MM.1S (cell line): ENCODE results near the gene PLCG1.

ENCODE experiments used
- DNase-seq: peaks from one replicate; pipeline ENCODE4 v3.0.0-alpha.2; 2015
- H2AFZ ChIP-seq: fragments of 300-600 bp; sonication (generic); 2 replicates; pipeline ENCODE4 v1.6.0; 2016; ENCODE audit warnings: antibody characterized with exemption, low read length
- H3F3A ChIP-seq: fragments of 300-600 bp; sonication (generic); 2 replicates; pipeline ENCODE4 v1.6.1; 2016; ENCODE audit warnings: mild to moderate bottlenecking, antibody characterized with exemption, low read length, moderate library complexity, mixed read lengths; ENCODE audit not compliant: insufficient read depth
- H3K27ac ChIP-seq: fragments of 300-600 bp; sonication (generic); 2 replicates; pipeline ENCODE4 v1.5.1; 2016; ENCODE audit warnings: mild to moderate bottlenecking, low read length
- H3K27me3 ChIP-seq: fragments of 300-600 bp; sonication (generic); replicated peaks from 2 replicates; pipeline ENCODE4 v1.6.0; 2016; ENCODE audit warnings: low read length; ENCODE audit not compliant: insufficient read depth
- H3K36me3 ChIP-seq: fragments of 300-600 bp; sonication (generic); replicated peaks from 2 replicates; pipeline ENCODE4 v1.6.1; 2016; ENCODE audit warnings: mild to moderate bottlenecking, low read length, mixed read lengths; ENCODE audit not compliant: insufficient read depth
- H3K4me1 ChIP-seq: fragments of 300-600 bp; sonication (generic); 2 replicates; pipeline ENCODE4 v1.6.1; 2016; ENCODE audit warnings: low read length, mixed read lengths
- H3K4me2 ChIP-seq: fragments of 300-600 bp; sonication (generic); 2 replicates; pipeline ENCODE4 v1.6.0; 2016; ENCODE audit warnings: low read depth, low read length
- H3K4me3 ChIP-seq: fragments of 300-600 bp; sonication (generic); 2 replicates; pipeline ENCODE4 v1.5.1; 2016; ENCODE audit warnings: low read length, mixed read lengths
- H3K79me2 ChIP-seq: fragments of 300-600 bp; sonication (generic); 2 replicates; pipeline ENCODE4 v1.6.1; 2016; ENCODE audit warnings: mixed run types, low read length, mixed read lengths
- H3K9ac ChIP-seq: fragments of 300-600 bp; sonication (generic); 2 replicates; pipeline ENCODE4 v1.6.1; 2016; ENCODE audit warnings: low read length, mixed read lengths
- H3K9me2 ChIP-seq: fragments of 300-600 bp; sonication (generic); replicated peaks from 2 replicates; pipeline ENCODE4 v1.6.1; 2016; ENCODE audit warnings: mild to moderate bottlenecking, low read length, mixed read lengths; ENCODE audit not compliant: insufficient read depth
- H3K9me3 ChIP-seq: fragments of 300-600 bp; sonication (generic); replicated peaks from 2 replicates; pipeline ENCODE4 v1.6.1; 2016; ENCODE audit warnings: mild to moderate bottlenecking, low read length, mixed read lengths; ENCODE audit not compliant: insufficient read depth
- H4K20me1 ChIP-seq: fragments of 300-600 bp; sonication (generic); 2 replicates; pipeline ENCODE4 v1.6.1; 2016; ENCODE audit warnings: mild to moderate bottlenecking, low read length, moderate library complexity, mixed read lengths; ENCODE audit not compliant: insufficient read depth
- EZH2 ChIP-seq: fragments of 300-600 bp; sonication (generic); optimal IDR thresholded peaks from 2 replicates; pipeline ENCODE3; 2017; ENCODE audit warnings: low read depth, mild to moderate bottlenecking, antibody characterized with exemption, low read length, mixed read lengths
- EZH2phosphoT487 ChIP-seq: fragments of 300-600 bp; sonication (generic); IDR thresholded peaks from 2 replicates; pipeline ENCODE4 v1.6.1; 2018; ENCODE audit warnings: antibody characterized with exemption, low read length
- TF ChIP-seq, protein P1 (sequence below): fragments of 300-600 bp; sonication (generic); IDR thresholded peaks from 2 replicates; pipeline ENCODE4 v1.5.1; 2016; ENCODE audit warnings: antibody characterized with exemption, low read length, mixed read lengths

PLCG1 gene

DNA sequence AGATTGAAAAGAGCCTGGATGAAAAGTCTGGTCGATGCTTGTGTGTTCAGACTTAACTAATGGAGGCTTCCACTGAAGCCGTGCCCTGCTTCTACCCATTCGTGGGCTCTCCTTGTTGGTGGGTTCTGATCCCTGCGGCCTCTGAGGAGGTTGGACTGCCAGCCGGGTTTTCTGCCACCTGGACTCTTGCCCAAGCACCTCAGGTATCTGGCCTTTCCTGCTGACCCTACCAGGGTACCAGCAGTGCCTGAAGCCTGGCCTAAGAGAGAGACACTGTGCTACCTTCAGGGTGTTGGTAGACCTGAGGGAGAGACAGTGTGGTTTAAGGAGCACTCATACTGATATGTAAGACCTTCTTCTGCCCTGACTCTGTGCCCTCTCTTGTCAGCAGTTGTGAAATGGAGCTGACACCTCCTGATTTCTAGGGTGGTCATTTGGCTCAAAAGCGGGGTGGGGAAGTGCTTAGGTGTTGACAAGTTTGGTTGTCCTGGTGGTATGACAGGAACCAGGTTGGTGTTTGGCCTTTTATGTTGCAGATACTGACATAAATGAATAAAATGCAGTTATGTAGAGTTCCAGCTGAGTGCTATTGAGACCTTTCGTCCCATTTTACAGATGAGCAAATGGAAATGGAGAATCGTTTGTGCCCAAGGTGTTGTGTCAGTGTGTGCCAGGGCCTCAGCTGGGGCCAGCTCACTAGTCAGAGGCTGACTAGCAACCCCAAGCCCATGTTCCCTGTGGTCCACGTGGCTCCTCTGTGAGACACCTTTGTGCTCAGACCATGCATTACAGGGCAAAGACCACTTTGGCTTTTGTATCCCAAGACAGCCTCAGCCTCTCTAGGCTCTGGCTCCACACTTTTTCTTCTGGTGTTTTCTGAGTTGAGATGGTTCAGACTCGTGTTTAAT is 3.1 kb downstream of the PLCG1 start:
- Histone ChIP-seq H3K9me2 (no peaks in the 10 kb centered on the region), H3K4me1 (peaks cover 14% of the 10 kb centered on the region; the same call in 1 of the 2 replicates), H4K20me1 (no peaks in the 10 kb centered on the region), H3K27ac (no peak overlapping the region), H3K9me3 (no peaks in the 10 kb centered on the region), H3K27me3 (no peaks in the 10 kb centered on the region), H3K4me2 (no peak overlapping the region), H3K36me3 (no peaks in the 10 kb centered on the region), H3K4me3 (no peak overlapping the region), H3K9ac (no peak overlapping the region), H3F3A (0 out of 2 replicates have a peak, but pooled peaks cover 8% of the 10 kb centered on the region), H3K79me2 (peaks cover 80% of the 10 kb centered on the region), H2AFZ (no peak overlapping the region)
- TF ChIP-seq EZH2phosphoT487 (no peak), EZH2 (no peak)
- TF ChIP-seq, protein P1, sequence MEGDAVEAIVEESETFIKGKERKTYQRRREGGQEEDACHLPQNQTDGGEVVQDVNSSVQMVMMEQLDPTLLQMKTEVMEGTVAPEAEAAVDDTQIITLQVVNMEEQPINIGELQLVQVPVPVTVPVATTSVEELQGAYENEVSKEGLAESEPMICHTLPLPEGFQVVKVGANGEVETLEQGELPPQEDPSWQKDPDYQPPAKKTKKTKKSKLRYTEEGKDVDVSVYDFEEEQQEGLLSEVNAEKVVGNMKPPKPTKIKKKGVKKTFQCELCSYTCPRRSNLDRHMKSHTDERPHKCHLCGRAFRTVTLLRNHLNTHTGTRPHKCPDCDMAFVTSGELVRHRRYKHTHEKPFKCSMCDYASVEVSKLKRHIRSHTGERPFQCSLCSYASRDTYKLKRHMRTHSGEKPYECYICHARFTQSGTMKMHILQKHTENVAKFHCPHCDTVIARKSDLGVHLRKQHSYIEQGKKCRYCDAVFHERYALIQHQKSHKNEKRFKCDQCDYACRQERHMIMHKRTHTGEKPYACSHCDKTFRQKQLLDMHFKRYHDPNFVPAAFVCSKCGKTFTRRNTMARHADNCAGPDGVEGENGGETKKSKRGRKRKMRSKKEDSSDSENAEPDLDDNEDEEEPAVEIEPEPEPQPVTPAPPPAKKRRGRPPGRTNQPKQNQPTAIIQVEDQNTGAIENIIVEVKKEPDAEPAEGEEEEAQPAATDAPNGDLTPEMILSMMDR, result no peak
- no peak for DNase-seq

DNA sequence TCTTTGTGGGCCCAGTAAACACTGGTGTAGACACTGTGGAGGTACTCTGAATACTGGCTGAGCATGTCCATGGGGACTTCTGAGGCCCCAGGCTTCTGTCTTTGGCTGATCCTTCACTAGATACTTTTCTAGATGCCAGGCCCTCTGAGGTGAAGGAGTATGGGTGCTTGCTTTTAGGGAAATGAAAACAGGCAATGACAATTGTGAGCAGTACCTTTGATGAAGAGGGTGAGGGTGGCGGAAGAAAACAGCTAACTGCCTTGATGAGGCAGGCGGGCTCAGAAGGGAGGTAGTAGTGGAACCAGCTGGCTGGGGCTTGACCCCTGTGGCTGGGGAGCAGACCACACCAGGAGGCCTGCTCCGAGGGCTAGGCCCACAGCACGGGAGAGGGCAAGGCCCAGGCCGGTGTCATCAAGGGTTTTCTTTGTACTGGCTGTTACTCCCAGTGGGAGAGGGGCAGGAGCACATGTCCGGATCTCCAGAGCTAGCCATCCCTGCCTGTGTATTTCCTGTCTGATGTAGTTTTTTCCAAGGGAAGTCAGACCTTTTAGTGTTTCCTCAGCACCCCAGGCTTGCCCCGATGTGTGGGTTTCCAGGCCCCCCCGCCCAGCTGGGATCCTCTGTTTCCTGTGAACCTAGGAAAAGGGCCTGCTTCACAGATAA is 3.9 kb downstream of the PLCG1 start:
- H3K9ac ChIP-seq, result no peak overlapping the region
- no peak overlapping the region for H3K4me2 ChIP-seq
- peaks cover 89% of the 10 kb centered on the region for H3K79me2 ChIP-seq
- no peaks in the 10 kb centered on the region for H4K20me1 ChIP-seq
- TF ChIP-seq EZH2phosphoT487 (no peak), EZH2 (no peak)
- TF ChIP-seq, protein P1, result no peak
- H3K9me3 ChIP-seq, result no peaks in the 10 kb centered on the region
- no peaks in the 10 kb centered on the region for H3K9me2 ChIP-seq
- H3K27me3 ChIP-seq, result no peaks in the 10 kb centered on the region
- no peaks in the 10 kb centered on the region for H3K36me3 ChIP-seq
- peaks cover 14% of the 10 kb centered on the region; the same call in 1 of the 2 replicates for H3K4me1 ChIP-seq
- H3K4me3 ChIP-seq, result no peak overlapping the region
- H2AFZ ChIP-seq, result no peak overlapping the region
- 0 out of 2 replicates have a peak, but pooled peaks cover under 1% of the 10 kb centered on the region for H3F3A ChIP-seq
- no peak overlapping the region for H3K27ac ChIP-seq
- no peak for DNase-seq

DNA sequence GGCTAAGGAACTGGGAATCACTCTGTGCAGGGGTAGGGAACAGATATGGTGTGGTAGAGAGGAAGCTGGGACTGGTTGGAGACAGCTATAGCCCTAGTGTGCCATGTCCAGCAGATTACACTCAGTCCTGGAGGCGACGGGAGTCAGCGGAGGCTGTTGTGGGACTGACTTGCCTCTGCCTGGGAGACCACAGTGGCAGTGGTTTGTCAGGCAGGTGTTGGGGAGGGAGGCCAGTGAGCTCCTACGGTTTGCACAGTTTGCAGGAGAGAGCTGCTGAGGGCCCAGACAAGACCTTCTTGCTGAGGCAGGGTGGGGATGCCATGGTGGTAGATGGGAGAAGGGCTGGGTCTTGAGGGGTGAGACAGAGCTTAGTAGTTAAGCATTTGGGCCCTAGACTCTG is 4.9 kb downstream of the PLCG1 start:
- no peaks in the 10 kb centered on the region for H3K27me3 ChIP-seq
- H3K4me1 ChIP-seq, result peaks cover 14% of the 10 kb centered on the region; the same call in 1 of the 2 replicates
- H3K36me3 ChIP-seq, result no peaks in the 10 kb centered on the region
- peaks cover 98% of the 10 kb centered on the region for H3K79me2 ChIP-seq
- no peak overlapping the region for H3K4me2 ChIP-seq
- no peak overlapping the region for H3K9ac ChIP-seq
- DNase-seq, result no peak
- no peak overlapping the region for H3K4me3 ChIP-seq
- H4K20me1 ChIP-seq, result no peaks in the 10 kb centered on the region
- no peak overlapping the region for H2AFZ ChIP-seq
- no peak overlapping the region for H3K27ac ChIP-seq
- H3K9me2 ChIP-seq, result no peaks in the 10 kb centered on the region
- TF ChIP-seq EZH2phosphoT487, result no peak
- TF ChIP-seq, protein P1, result no peak
- H3K9me3 ChIP-seq, result no peaks in the 10 kb centered on the region
- H3F3A ChIP-seq, result no peaks in the 10 kb centered on the region
